OCI-LY1 (cell line): ENCODE data around the gene WNT7B.

ENCODE experiments used
- H2AFZ ChIP-seq: fragments of 200-600 bp; sonication (generic), shearing (Covaris generic); 2 replicates; pipeline ENCODE4 v1.6.0; 2014; ENCODE audit warnings: antibody characterized with exemption, mild to moderate bottlenecking, low read length
- H3F3A ChIP-seq: fragments of 200-600 bp; sonication (generic), shearing (Covaris generic); 2 replicates; pipeline ENCODE4 v1.6.0; 2014; ENCODE audit warnings: mild to moderate bottlenecking, antibody characterized with exemption, low read length, moderate library complexity; ENCODE audit not compliant: insufficient read depth
- H3K27ac ChIP-seq: fragments of 200-600 bp; sonication (generic); 2 replicates; pipeline ENCODE4 v1.5.1; 2014; ENCODE audit warnings: low read length, mixed run types, mild to moderate bottlenecking, low read depth; ENCODE audit not compliant: poor library complexity, severe bottlenecking
- H3K27me3 ChIP-seq: fragments of 200-600 bp; sonication (generic); 2 replicates; pipeline ENCODE4 v1.6.0; 2014; ENCODE audit warnings: antibody characterized with exemption, mild to moderate bottlenecking, low read length, moderate library complexity; ENCODE audit not compliant: insufficient read depth
- H3K36me3 ChIP-seq: fragments of 200-600 bp; sonication (generic); 2 replicates; pipeline ENCODE4 v1.6.1; 2014; ENCODE audit warnings: mild to moderate bottlenecking, antibody characterized with exemption, low read length, moderate library complexity, mixed read lengths; ENCODE audit not compliant: insufficient read depth
- H3K4me1 ChIP-seq: fragments of 200-600 bp; sonication (generic); 2 replicates; pipeline ENCODE4 v1.5.1; 2014; ENCODE audit warnings: mild to moderate bottlenecking, low read length, moderate library complexity; ENCODE audit not compliant: insufficient read depth, severe bottlenecking
- H3K4me2 ChIP-seq: fragments of 200-600 bp; sonication (generic), shearing (Covaris generic); 2 replicates; pipeline ENCODE4 v1.6.1; 2014; ENCODE audit warnings: low read length
- H3K4me3 ChIP-seq: fragments of 200-600 bp; sonication (generic); 2 replicates; pipeline ENCODE4 v1.5.1; 2014; ENCODE audit warnings: low read length, low read depth, mild to moderate bottlenecking, mixed read lengths; ENCODE audit not compliant: poor library complexity, severe bottlenecking
- H3K79me2 ChIP-seq: fragments of 200-600 bp; shearing (Covaris generic); 2 replicates; pipeline ENCODE4 v1.6.1; 2016; ENCODE audit warnings: mixed run types, low read length, mixed read lengths; ENCODE audit not compliant: insufficient read depth
- H3K9ac ChIP-seq: fragments of 200-600 bp; sonication (generic), shearing (Covaris generic); 2 replicates; pipeline ENCODE4 v1.6.1; 2014; ENCODE audit warnings: mild to moderate bottlenecking, low read length, mixed read lengths
- H3K9me2 ChIP-seq: fragments of 200-600 bp; sonication (generic), shearing (Covaris generic); 2 replicates; pipeline ENCODE4 v1.6.1; 2014; ENCODE audit warnings: low read depth, mild to moderate bottlenecking, low read length, mixed read lengths
- H3K9me3 ChIP-seq: fragments of 200-600 bp; shearing (Covaris generic); 2 replicates; pipeline ENCODE4 v1.6.1; 2014; ENCODE audit warnings: low read length, mixed read lengths
- H4K20me1 ChIP-seq: fragments of 200-600 bp; sonication (generic), shearing (Covaris generic); 2 replicates; pipeline ENCODE4 v1.6.0; 2016; ENCODE audit warnings: mild to moderate bottlenecking, low read length; ENCODE audit not compliant: insufficient read depth
- EZH2 ChIP-seq: fragments of 200-600 bp; sonication (generic), shearing (Covaris generic); IDR thresholded peaks from 2 replicates; pipeline ENCODE4 v1.8.0; 2017; ENCODE audit warnings: borderline replicate concordance, mixed run types, mild to moderate bottlenecking, antibody characterized with exemption, low read length, moderate library complexity, mixed read lengths
- TF ChIP-seq, protein P1 (sequence below): fragments of 200-600 bp; sonication (generic), shearing (Covaris generic); IDR thresholded peaks from 2 replicates; pipeline ENCODE4 v1.5.1; 2017; ENCODE audit warnings: mild to moderate bottlenecking, antibody characterized with exemption, low read length, moderate library complexity, mixed read lengths

Gene WNT7B

DNA sequence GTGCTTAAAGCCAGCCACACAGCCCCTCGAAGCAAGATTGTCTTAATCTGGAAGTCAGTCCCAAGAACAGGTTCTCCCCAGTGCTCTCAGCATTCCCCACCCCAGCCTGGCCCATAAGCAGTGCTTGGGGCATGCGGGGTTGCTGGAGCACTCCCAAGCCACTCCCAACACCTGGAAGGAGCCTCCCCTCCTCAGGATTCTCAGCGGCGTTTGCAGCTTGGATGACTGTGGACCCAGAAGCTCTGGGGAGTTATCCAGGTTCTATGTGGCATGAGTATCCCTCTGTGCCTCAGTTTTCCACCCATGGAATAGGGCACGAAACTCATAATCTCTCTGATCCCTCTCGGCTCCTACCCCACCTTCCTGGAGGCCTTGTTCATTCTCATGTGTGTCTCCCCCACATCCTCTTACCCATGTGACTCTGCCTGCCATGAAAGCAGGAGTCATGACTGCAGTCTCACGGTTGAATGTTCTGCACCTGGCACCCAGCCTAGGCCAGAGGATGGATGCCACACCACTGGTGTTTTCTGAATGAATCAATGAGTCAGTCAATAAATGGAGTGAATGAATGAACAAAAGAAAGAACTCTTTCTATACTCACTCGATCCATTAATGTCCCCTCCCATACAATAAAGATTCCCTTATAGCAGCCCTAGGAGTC is 33.4 kb upstream of the WNT7B start:
- Histone ChIP-seq H3K4me2 (no peak overlapping the region), H4K20me1 (no peaks in the 10 kb centered on the region), H3K36me3 (no peaks in the 10 kb centered on the region; the same call in 1 of the 2 replicates), H3K27ac (no peak overlapping the region), H3K9me2 (no peaks in the 10 kb centered on the region), H3K9me3 (no peaks in the 10 kb centered on the region), H3K79me2 (no peaks in the 10 kb centered on the region), H2AFZ (no peak overlapping the region), H3K27me3 (peaks cover 6% of the 10 kb centered on the region; the same call in 1 of the 2 replicates), H3K9ac (no peak overlapping the region), H3K4me1 (peaks cover 12% of the 10 kb centered on the region), H3F3A (no peaks in the 10 kb centered on the region), H3K4me3 (no peak overlapping the region)
- TF ChIP-seq EZH2: no peak

DNA sequence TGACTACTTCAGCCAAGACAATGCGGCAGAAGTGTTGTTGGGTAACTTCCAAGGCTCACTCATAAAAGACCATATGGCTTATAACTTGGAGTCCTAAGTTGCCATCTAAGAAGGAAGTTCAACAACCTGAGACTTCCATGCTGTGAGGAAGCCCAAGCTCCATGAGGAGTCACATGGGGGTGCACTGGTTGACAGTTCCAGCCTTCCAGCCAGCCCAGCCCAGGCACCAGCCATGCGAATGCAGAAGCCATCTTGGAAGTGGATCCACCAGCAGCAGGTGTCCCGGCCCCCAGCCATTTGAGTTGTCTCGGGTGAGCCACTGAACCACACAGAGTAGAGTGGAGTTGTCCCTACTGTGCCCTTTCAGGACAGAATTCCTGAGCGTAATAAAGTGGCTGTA is 32.8 kb upstream of the WNT7B start:
- no peaks in the 10 kb centered on the region; the same call in 1 of the 2 replicates for H3K36me3 ChIP-seq
- no peak overlapping the region for H3K27ac ChIP-seq
- TF ChIP-seq EZH2: no peak
- TF ChIP-seq, protein P1, sequence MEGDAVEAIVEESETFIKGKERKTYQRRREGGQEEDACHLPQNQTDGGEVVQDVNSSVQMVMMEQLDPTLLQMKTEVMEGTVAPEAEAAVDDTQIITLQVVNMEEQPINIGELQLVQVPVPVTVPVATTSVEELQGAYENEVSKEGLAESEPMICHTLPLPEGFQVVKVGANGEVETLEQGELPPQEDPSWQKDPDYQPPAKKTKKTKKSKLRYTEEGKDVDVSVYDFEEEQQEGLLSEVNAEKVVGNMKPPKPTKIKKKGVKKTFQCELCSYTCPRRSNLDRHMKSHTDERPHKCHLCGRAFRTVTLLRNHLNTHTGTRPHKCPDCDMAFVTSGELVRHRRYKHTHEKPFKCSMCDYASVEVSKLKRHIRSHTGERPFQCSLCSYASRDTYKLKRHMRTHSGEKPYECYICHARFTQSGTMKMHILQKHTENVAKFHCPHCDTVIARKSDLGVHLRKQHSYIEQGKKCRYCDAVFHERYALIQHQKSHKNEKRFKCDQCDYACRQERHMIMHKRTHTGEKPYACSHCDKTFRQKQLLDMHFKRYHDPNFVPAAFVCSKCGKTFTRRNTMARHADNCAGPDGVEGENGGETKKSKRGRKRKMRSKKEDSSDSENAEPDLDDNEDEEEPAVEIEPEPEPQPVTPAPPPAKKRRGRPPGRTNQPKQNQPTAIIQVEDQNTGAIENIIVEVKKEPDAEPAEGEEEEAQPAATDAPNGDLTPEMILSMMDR: no peak
- no peaks in the 10 kb centered on the region for H3F3A ChIP-seq
- no peaks in the 10 kb centered on the region for H3K9me2 ChIP-seq
- peaks cover 6% of the 10 kb centered on the region; the same call in 1 of the 2 replicates for H3K27me3 ChIP-seq
- H3K4me1 ChIP-seq: peaks cover 14% of the 10 kb centered on the region
- H3K4me3 ChIP-seq: no peak overlapping the region
- H4K20me1 ChIP-seq: no peaks in the 10 kb centered on the region
- no peak overlapping the region for H2AFZ ChIP-seq
- no peak overlapping the region for H3K4me2 ChIP-seq
- H3K9ac ChIP-seq: no peak overlapping the region
- H3K79me2 ChIP-seq: no peaks in the 10 kb centered on the region
- no peaks in the 10 kb centered on the region for H3K9me3 ChIP-seq

DNA sequence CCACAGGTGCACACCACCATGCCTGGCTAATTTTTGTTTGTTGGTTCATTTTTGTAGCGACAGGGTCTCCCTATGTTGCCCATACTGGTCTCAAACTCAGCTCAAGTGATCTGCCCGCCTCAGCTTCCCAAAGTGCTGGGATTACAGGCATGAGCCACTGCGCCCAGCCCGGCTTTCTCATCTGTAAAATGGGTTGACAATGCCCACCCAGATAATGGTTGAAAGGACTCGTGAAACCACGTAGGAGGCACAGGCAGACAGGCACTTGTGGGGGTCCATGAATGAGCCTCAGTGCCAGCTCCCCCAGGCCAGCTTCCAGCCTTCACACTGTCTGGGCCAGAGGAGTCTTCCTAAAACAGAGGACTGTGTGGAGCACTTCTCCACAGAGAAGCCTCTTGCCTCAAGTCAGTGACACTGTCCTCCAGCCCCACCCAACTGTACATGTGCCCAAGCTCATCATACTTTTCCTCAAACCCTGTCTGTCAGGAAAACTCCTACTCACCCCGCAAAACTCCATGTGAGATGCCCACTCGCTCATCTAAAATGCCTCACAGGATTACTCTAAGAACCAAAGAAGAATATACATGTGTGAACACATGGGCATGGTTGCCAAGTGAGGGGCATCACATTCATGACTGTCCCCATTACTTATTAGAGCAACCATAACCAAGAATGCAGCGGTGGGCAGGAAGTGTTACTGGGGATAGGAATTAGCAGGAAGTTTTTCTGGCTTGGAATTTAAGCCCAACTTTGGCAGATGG is 32.1 kb upstream of the WNT7B start:
- no peaks in the 10 kb centered on the region; the same call in 1 of the 2 replicates for H3K36me3 ChIP-seq
- H3K9me2 ChIP-seq: no peaks in the 10 kb centered on the region
- H3K9ac ChIP-seq: no peak overlapping the region
- H3F3A ChIP-seq: no peaks in the 10 kb centered on the region
- no peak overlapping the region for H2AFZ ChIP-seq
- H3K4me2 ChIP-seq: no peak overlapping the region
- H3K4me1 ChIP-seq: peaks cover 20% of the 10 kb centered on the region
- peaks cover 6% of the 10 kb centered on the region; the same call in 1 of the 2 replicates for H3K27me3 ChIP-seq
- no peak overlapping the region for H3K4me3 ChIP-seq
- no peaks in the 10 kb centered on the region for H3K79me2 ChIP-seq
- no peaks in the 10 kb centered on the region for H3K9me3 ChIP-seq
- no peaks in the 10 kb centered on the region for H4K20me1 ChIP-seq
- no peak overlapping the region for H3K27ac ChIP-seq
- TF ChIP-seq, protein P1: no peak
- no peak for TF ChIP-seq EZH2
